SH-SY5Y (cell line): ENCODE results near the gene FTCD.

ENCODE experiments used
- GATA2 ChIP-seq: IDR thresholded peaks from 2 replicates; pipeline ENCODE4 v1.6.1; 2011; ENCODE audit warnings: mild to moderate bottlenecking, low read depth, low read length
- GATA3 ChIP-seq: IDR thresholded peaks from 2 replicates; pipeline ENCODE4 v1.6.1; 2011; ENCODE audit warnings: low read depth, mild to moderate bottlenecking, low read length, moderate library complexity

FTCD gene

DNA sequence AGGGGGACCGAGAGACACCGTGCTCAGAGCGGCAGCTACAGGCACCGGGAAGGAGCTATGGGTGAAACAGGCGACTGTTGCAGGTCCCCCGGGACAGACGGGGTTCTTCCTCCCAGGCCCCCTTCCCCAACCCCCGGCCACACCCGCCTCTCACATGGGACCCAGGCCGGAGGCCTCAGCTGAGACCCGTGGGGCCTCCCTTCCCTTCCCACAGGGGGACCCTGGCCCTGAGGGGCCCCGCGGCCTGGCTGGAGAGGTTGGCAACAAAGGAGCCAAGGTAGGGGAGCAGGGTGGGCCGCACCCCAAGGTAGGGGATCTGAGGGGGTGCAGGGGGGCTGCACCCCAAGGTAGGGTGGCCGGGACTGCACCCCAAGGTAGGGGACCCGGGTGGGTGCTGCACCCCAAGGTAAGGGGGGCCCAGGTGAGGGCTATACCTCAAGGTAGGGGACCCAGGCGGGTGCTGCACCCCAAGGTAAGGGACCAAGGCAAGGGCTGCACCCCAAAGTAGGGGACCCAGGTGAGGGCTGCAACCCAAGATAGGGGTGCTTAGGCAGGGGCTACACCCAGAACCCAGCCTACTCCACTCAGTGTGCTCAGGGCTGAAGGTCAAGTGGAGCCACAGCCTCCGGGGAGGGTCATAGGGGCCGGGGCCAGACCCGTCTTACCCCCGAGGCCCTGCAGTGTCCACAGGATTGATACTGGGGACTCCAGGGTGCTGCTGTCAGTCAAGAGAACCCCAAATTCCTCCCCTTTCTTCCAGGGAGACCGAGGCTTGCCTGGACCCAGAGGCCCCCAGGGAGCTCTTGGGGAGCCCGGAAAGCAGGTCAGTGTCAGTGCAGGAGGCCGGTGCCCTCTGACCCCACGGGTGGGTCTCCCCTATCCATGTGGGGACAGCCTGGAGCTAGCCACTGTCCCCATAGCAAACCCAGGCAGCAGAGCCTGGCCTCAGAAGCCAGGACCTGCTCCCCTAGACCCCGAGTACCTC lies 34.8 kb downstream of the FTCD start:
- no peak for TF ChIP-seq GATA2
- TF ChIP-seq GATA3, result no peak

DNA sequence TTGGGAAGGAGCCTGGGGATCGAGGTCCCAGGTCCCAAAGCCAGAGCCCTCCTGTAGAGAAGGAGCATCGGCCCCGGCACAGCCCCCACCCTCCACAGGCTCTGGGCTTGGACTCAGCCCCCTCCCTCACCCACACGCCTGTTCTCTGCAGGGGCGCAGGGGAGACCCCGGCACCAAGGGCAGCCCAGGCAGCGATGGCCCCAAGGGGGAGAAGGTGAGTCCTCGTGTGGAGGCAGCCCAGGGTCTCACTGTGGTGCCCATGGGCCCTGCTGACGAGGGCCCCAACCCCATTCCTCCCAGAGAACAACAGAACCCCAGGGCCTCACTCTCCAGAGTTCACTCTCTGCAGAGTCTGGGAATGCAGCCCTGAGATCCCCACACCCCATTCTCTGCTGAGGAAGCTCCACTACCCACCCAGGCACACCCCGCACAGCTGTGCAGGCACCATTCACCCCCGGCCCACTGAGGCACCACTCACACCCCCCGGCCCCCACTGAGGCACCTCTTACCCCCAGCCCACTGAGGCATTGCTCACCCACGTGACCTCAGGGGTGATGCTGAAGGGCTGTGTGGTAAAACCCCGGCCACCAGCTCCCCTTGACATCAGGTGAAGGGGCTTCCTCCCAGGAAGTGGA lies 35.6 kb downstream of the FTCD start:
- TF ChIP-seq GATA3 (no peak), GATA2 (no peak)

DNA sequence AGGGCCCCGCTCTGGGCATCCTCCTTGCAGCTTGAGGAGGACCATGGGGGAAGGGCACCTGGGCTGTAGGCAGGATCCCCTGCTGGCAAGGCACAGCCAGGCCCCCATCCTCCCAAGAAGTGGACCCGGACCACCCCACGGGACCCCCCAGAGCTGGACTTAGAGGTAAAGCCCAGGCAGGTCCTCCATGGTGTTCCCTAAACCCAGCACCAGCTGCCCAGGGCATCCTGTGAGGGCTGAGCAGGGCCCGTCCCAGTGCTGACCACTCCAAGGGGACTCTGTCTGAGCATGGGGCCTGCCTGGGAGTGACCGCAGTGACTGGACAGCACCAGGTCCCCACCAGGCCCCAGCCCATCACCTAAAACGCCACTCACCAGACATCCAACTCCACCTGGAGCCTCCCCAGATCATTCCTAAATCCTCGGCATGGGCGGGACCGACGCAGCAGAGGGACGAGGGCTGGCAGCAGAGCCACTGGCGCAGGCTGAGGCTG lies 36.2 kb downstream of the FTCD start:
- TF ChIP-seq GATA3 (no peak), GATA2 (no peak)

DNA sequence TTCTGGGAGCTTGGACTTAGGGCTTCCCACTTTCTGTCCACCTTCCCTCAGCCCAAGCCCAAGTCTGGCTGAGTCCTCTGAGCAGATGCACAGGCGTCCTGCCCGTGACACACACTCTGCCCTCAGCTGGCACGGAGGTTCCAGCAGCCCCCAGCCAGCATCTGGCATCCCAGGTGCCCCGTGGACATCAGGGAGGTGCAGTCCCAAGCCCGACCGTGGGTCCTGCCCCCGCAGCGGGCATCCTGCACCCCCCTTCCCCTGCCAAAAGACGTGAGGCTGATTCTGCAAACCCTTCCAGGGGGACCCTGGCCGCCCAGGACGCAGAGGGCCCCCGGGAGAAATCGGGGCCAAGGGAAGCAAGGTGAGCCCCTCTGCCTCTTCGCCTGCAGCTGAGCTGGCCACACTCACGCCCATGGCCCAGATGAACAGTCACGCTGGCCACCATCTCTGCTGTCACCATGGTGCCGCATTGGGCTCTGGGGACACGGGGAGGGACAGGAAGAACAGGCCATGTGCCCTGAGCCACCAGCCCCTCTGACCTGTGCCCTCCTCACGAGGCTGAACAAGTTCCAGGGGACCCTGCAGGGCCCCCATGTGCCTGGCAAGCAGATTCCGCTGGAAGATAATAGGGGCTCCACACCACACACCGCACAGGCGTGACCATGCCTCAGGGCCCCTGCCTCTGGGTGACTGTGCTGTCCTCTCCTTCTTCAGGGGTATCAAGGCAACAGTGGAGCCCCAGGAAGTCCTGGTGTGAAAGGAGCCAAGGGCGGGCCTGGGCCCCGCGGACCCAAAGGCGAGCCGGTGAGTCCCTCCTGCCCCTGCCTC lies 36.8 kb downstream of the FTCD start:
- TF ChIP-seq GATA3 (no peak), GATA2 (no peak)

DNA sequence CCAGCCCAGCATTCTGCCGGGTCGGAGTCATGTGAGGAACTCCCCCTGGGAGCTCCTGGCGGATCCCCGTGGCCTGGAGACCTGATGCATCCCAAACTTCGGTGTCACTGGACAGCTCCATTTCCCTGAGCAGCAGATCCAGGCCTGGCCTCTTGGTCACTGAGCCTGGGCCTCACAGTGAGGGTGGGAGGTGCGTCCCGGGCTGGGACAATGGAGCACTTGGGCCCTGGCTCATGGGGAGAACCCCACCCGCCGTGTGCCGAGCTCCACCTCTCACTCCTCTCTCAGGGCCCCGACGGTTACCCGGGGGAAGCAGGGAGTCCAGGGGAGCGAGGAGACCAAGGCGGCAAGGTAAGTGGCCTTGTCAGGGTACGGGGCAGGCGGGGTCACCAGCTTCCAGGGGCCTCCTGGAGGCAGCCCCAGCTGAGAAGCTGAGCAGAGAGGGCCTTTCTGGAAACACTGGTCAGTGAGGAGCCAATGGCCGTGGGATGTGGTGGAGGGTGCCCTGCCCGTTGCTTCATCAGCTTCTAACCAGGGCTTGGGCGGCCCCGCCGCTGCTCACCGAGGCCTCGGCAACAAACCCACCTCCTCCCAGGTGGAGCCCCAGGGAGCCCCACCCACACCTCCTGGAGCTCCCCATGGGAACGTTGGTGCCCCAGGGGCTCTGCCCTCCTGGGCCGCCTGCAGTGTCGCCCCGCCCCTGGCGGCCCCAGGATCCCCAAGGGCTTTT lies 37.6 kb downstream of the FTCD start:
- TF ChIP-seq GATA2 (no peak), GATA3 (no peak)

DNA sequence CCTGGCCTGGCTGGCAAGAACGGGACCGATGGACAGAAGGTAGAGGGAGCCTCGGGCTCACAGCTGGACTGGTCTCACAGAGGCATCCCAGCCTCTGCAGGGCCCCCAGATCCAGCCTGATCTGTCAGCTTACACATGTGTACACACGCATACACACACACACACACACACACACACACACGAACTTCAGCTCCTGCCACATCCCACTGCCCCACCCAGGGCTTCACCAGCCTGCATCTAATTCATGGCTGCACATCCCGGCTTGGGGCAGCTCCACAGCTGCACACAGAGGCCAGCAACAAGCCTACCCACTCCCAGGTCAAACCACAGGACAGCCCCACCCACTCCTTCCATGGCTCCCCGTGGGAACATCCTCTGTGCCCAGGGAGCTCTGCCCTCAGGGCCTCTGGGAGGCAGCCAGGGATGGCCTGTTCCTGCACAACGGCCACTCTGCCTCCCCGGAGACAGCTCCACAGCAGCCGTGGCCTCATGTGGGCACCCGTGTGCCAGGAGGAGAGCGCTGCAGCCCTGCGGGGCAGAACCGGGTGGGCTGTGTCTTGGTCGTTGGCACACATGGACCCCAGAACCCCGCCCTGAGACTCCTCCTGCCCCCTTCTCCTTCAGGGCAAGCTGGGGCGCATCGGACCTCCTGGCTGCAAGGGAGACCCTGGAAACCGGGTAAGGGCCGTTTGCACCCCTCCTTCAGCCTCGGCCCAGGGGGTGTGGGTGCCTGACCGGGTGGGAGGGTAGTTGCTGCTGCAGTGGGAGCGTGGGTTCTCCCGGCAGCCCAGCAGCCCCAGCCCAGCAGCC lies 38.4 kb downstream of the FTCD start:
- TF ChIP-seq GATA2 (no peak), GATA3 (no peak)

DNA sequence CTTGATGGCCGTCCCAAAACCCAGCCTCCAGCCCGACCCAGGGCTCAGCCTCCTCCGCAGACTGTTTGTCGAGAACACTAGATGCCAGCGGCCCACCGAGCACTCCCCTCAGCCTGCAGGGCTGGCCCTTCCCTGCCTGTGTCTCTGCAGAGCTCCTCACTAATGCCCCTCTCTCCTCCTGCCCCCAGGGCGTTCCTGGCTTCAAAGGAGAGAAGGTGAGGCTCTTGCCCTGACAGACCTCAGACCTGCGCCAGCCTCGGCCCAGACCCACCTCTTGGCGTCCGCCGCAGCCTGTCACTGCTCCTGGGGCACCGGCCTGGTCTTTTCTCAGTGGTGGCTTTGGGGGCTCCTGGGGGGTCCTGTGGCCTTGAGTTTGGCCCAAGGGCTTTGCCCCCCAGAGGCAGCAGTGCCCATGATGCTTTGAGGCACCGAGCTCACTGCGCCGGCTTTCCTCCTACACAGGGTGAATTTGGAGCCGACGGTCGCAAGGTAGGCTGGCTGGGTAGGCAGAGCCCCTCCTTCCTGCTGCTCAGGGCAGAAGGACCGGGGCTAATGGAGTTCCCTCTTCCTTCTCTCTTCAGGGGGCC lies 39.1 kb downstream of the FTCD start:
- TF ChIP-seq GATA3 (no peak), GATA2 (no peak)

DNA sequence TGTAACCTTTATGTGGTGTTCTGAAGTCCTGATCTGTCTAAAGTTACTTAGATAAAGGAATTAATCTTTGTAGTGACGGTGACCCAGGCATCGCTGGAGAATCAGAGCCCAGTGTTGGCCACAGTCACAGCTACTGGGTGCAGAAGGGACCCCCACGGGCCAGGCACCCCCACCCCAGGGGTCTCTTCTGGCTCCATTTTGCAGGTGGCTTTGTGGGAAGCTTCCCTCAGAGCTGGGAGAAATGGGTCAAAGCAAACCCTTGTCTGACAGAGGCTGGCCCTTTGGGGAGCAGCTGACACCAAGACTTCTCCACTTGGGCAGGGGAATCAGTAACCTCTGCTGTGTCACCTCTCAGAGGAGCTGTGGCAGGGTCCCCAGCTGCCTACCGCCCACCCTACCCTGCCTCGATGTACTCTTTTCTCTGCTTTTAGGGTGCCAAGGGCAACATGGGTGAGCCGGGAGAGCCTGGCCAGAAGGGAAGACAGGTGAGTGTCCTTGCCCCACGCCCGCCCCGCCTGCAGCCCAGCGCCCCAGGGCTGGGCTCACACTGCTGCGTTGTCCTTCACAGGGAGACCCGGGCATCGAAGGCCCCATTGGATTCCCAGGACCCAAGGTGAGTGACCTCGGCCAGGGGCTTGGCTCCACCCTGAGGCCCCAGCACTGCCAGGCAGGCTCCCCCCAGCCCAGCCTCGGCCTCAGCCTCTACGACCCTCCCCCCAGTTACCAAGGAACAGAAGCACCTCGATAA lies 39.8 kb downstream of the FTCD start:
- TF ChIP-seq GATA2, result no peak
- no peak for TF ChIP-seq GATA3

DNA sequence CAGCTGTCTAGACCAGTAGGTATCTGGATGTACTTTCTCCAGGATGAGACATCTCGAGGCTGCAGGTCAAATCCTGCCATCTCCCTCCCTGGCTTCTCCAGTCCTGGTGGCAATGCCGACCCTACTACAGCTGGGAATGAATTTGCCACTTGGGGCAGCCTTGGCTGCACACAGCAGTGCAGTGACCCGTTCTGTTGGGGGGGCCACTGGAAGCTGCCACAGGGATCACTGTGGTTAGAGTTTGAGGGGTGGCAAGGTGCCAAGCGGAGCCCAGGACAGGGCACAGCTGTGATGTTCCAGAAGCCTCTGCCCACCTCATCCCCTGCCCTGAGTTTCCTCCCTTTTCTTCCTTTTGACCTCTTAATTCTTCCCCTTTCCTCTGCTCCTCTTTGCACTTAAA lies 40.4 kb downstream of the FTCD start:
- TF ChIP-seq GATA2 (no peak), GATA3 (no peak)

DNA sequence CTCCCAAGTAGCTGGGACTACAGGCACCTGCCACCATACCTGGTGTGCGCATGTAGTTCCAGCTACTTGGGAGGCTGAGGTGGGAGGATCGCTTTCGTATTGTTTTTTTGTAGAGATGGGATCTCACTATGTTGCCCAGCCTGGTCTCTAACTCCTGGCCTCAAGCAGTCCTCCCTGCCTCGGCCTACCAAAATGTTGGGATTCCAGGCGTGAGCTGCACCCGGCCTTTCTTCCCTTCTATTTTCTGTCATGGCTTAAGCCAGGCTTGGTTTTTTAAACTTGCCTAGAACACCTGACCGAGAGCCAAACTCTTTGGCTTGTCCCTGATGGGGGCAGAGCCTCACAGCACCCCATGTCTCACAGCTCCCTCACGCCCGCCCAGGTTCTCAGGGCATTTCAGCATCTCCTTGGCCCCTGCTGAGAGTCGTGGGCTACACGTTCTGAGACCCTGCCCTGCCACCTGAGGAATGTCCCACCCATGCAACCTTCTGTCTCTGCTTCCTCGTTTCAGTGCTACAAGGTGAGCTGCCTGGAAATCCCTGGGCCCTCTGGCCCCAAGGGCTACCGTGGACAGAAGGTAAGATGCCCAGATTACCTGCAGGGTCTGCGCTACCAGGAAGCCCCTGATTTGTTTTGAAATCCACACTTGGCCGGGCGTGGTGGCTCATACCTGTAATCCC lies 41.7 kb downstream of the FTCD start:
- TF ChIP-seq GATA3, result no peak
- TF ChIP-seq GATA2, result no peak

DNA sequence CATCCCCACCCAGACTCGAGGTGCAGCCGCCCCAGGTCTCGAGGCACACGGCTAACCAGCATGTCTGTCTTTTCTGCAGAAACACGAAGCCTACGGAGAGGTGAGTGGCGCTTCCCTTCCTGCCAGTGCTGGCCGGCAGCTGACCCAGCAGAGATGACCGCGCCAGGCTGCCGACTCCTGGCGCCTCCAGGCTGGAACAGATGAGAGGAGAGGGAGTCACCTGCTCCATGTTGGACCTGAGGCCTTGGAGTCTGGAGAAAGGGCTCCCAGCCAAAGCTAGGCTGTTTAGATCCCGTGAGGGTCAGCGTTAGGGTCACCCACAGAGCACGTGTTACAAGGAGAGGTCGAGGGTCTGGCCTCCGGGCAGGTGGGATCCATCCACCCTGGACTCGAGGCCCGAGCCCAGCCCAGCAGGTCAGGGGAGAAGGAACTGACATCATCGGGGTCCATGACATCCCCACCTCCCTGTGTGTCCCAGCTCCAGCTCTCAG lies 42.6 kb downstream of the FTCD start:
- TF ChIP-seq GATA2 (no peak), GATA3 (no peak)
